ENCODE results near the gene FETUB.

Gene FETUB, protein sequence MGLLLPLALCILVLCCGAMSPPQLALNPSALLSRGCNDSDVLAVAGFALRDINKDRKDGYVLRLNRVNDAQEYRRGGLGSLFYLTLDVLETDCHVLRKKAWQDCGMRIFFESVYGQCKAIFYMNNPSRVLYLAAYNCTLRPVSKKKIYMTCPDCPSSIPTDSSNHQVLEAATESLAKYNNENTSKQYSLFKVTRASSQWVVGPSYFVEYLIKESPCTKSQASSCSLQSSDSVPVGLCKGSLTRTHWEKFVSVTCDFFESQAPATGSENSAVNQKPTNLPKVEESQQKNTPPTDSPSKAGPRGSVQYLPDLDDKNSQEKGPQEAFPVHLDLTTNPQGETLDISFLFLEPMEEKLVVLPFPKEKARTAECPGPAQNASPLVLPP

DNA sequence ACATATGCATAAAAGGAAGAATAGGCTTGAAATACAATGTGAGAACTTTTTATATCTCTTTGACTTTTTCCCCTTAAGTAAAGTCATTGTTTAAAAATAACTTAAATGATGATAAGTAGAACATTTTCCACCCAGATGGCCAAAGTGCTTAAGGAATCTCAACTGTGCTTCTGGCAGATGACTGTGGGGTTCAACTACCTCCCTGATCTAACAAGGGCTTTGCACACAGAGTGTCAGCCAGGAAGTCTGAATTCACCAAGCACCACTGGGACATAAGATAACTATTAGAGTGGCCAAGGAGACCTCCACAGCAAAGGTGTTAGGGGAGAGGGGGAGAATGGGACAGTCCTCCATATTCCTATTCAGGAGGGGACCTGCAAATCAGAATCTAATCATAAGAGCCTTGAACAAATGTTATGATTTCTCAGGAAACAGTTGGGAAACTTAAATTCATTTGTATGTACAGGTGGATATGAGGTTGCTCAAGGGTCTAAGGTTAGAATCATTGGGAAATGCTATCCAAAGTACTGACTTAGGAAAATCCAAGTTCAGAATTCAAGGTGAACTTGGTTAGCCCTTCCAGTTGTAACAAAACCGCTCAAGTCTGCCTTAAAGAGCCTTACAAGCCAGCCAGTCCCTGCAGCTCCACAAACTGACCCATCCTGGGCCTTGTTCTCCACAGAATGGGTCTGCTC is at the start of gene FETUB:
FETUB (plus strand) TSS at position 622 of the 695 bp plus-strand sequence; CDS start at position 684, 62 bp downstream.
- TF ChIP-seq, protein P1, sequence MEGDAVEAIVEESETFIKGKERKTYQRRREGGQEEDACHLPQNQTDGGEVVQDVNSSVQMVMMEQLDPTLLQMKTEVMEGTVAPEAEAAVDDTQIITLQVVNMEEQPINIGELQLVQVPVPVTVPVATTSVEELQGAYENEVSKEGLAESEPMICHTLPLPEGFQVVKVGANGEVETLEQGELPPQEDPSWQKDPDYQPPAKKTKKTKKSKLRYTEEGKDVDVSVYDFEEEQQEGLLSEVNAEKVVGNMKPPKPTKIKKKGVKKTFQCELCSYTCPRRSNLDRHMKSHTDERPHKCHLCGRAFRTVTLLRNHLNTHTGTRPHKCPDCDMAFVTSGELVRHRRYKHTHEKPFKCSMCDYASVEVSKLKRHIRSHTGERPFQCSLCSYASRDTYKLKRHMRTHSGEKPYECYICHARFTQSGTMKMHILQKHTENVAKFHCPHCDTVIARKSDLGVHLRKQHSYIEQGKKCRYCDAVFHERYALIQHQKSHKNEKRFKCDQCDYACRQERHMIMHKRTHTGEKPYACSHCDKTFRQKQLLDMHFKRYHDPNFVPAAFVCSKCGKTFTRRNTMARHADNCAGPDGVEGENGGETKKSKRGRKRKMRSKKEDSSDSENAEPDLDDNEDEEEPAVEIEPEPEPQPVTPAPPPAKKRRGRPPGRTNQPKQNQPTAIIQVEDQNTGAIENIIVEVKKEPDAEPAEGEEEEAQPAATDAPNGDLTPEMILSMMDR (conservative IDR thresholded peaks at IDR 0.05; ENCODE audit: low read depth, low read length) = no peak
- H3K4me3 ChIP-seq (ENCODE audit: low read length) = no peak within 1 kb of the TSS
- DNase-seq (ENCODE audit: low read depth) = no peak

DNA sequence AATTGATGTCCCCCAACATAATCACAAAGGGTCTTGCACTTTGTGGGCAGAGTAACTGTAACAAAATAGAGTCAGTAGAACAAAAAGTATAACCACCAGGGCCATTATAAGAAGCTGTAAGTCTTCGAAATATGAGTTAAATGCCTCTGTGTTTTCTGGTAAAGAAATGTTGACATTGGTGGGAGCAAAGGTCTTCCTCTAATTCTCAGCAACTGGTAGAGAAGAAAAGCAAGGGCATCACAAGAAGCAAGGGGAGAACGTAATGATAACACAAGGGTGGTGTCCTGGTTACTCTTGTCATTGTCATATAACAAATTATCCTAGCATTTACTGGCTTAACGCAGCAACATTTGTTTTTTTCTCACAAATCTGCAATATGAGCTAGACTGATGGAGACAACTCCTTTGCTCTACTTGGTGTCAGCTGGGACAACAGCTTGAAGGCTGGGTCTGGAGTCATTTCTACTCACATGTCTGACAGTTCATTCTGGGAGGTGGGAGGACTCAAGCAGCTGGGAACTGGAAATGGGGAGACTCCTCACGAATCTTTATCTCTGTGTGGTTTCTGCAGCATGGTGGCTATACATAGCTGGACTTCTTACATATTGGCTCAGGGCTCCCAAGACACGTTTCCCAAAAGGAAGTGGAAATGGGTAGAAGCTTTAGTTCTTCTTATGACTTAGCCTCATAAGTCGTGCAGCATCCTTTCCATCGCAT is 49.5 kb upstream of the FETUB start:
- no peak overlapping the region for H3K4me3 ChIP-seq (ENCODE audit: low read length)
- DNase-seq (ENCODE audit: low read depth) = no peak
- TF ChIP-seq, protein P1 (conservative IDR thresholded peaks at IDR 0.05; ENCODE audit: low read depth, low read length) = no peak

DNA sequence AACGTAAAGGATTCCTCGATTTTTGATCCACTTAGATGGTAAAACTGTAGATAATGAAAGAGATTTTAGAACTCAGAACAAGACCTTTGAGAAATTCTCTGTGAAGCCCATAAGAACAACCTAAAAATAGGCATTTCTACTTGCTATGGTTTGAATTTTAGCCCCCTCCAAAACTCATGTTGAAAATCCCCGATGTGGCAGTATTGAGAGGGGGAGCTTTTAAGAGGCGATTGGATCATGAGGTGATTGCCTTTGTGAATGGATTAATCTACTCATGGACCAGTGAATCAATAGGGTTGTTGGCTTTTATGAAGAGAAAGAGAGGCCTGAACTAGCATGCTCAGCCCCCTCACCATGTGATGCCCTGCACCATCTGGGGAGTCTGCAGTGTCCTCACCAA is 47.5 kb upstream of the FETUB start:
- no peak for DNase-seq (ENCODE audit: low read depth)
- TF ChIP-seq, protein P1 (conservative IDR thresholded peaks at IDR 0.05; ENCODE audit: low read depth, low read length) = no peak
- H3K4me3 ChIP-seq (ENCODE audit: low read length) = no peak overlapping the region

DNA sequence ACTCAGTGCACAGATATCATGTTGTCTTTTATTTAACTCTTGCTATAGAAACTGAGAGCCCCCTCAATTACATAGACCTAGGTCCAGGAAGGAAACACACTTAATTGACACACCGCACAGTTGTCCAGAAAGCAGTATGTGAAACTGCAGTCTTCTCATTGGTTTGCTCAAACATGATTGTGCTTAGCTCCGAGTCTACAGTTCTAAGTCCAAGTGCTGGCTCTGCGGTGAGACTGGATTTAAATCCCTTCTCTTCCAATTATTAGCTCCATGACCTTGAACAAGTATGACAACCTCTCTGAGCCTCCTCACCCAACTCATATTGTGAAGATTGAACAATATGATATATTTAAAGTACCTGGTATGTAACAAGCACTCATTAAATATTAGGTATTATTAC is 46.3 kb upstream of the FETUB start:
- H3K4me3 ChIP-seq (ENCODE audit: low read length) = no peak overlapping the region
- no peak for DNase-seq (ENCODE audit: low read depth)
- TF ChIP-seq, protein P1 (conservative IDR thresholded peaks at IDR 0.05; ENCODE audit: low read depth, low read length) = no peak

GRCh38 chr3:186594591-186595113 is 45.5 kb upstream of the FETUB start:
- H3K4me3 ChIP-seq (ENCODE audit: low read length) = no peak overlapping the region
- TF ChIP-seq, protein P1 (conservative IDR thresholded peaks at IDR 0.05; ENCODE audit: low read depth, low read length) = no peak
- DNase-seq (ENCODE audit: low read depth) = no peak

GRCh38 chr3:186596568-186597287 is 43.5 kb upstream of the FETUB start:
- DNase-seq (ENCODE audit: low read depth) = no peak
- TF ChIP-seq, protein P1 (conservative IDR thresholded peaks at IDR 0.05; ENCODE audit: low read depth, low read length) = no peak
- H3K4me3 ChIP-seq (ENCODE audit: low read length) = no peak overlapping the region
